ENCODE results near the gene MAP1LC3B2.

The MAP1LC3B2 gene

DNA sequence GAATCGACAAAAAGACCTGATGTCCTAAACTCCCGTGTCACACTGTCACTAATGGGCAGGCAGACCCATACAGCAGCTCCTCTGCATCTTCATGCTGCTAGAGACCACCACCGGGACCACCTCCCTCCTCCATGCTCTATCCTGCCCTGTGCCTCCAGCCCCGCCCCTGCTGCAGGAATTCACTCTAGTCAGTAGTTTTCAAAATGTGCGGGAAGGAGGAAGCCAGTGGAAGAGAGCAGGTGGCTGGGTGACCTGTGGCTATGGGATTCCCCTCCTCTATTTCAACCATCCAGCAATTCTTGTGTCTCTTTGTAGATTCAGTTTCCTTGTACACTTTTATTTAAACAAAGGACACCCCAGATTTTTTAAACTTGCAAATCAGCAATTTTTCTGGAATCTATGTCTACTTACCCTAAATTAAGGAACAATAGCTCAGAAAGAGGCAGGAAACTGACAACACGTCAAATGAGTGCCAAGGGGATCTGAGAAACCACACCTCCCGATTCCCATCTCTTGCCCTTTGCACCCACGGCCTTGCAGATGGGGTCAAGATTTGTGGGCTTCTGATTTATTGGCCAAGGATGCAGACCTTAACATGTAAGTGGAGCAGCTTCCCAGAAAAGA is 20.4 kb upstream of the MAP1LC3B2 start:
- TF ChIP-seq EZH2phosphoT487 (IDR thresholded peaks at IDR 0.05; ENCODE audit: borderline replicate concordance), result no peak
- TF ChIP-seq, protein P1, sequence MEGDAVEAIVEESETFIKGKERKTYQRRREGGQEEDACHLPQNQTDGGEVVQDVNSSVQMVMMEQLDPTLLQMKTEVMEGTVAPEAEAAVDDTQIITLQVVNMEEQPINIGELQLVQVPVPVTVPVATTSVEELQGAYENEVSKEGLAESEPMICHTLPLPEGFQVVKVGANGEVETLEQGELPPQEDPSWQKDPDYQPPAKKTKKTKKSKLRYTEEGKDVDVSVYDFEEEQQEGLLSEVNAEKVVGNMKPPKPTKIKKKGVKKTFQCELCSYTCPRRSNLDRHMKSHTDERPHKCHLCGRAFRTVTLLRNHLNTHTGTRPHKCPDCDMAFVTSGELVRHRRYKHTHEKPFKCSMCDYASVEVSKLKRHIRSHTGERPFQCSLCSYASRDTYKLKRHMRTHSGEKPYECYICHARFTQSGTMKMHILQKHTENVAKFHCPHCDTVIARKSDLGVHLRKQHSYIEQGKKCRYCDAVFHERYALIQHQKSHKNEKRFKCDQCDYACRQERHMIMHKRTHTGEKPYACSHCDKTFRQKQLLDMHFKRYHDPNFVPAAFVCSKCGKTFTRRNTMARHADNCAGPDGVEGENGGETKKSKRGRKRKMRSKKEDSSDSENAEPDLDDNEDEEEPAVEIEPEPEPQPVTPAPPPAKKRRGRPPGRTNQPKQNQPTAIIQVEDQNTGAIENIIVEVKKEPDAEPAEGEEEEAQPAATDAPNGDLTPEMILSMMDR (conservative IDR thresholded peaks at IDR 0.05; ENCODE audit: low read length), result no peak
- Histone ChIP-seq H4K20me1 (ENCODE audit: insufficient read depth, low read length, poor library complexity, severe bottlenecking) (no peaks in the 10 kb centered on the region), H3F3A (ENCODE audit: low read depth) (no peaks in the 10 kb centered on the region), H3K27me3 (ENCODE audit: insufficient read depth, low read length, poor library complexity, severe bottlenecking) (no peaks in the 10 kb centered on the region), H3K9me2 (replicated peaks; ENCODE audit: low read depth, low read length) (no peaks in the 10 kb centered on the region), H3K4me1 (ENCODE audit: insufficient read depth, low read length, poor library complexity, severe bottlenecking) (peaks cover 4% of the 10 kb centered on the region), H3K9ac (ENCODE audit: low read depth, low read length, poor library complexity, severe bottlenecking) (no peak overlapping the region), H3K79me2 (ENCODE audit: insufficient read depth, low read length) (no peaks in the 10 kb centered on the region), H3K9me3 (ENCODE audit: insufficient read depth, low read depth, low read length) (no peaks in the 10 kb centered on the region), H2AFZ (ENCODE audit: low read length) (no peak overlapping the region), H3K36me3 (ENCODE audit: insufficient read depth, low read length) (no peaks in the 10 kb centered on the region), H3K4me3 (ENCODE audit: low read length, poor library complexity, severe bottlenecking) (no peak overlapping the region), H3K4me2 (ENCODE audit: low read depth, low read length, poor library complexity, severe bottlenecking) (no peak overlapping the region)

DNA sequence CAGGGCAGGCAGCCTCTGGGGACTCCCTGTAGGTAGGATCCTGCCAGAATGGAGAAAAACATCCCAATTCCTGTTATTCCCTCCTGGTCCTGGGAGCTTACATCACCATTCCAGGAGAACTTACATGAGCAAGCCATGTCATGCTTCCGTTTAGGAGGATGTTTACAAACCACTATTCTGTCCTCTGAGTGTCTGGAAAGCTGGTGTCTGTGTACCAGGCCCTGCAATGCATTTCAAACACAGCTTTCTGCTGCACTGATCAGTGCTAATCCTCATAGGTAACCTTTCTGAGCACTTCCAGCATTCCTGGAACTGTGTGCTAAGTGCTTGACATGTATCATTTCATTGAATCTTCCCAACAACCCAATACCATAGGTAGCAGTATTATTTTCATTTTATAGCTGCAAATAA is 19.8 kb upstream of the MAP1LC3B2 start:
- no peaks in the 10 kb centered on the region for H4K20me1 ChIP-seq (ENCODE audit: insufficient read depth, low read length, poor library complexity, severe bottlenecking)
- no peaks in the 10 kb centered on the region for H3K9me3 ChIP-seq (ENCODE audit: insufficient read depth, low read depth, low read length)
- no peak overlapping the region for H3K4me3 ChIP-seq (ENCODE audit: low read length, poor library complexity, severe bottlenecking)
- no peak overlapping the region for H2AFZ ChIP-seq (ENCODE audit: low read length)
- H3K9ac ChIP-seq (ENCODE audit: low read depth, low read length, poor library complexity, severe bottlenecking), result no peak overlapping the region
- H3K9me2 ChIP-seq (replicated peaks; ENCODE audit: low read depth, low read length), result no peaks in the 10 kb centered on the region
- no peaks in the 10 kb centered on the region for H3K36me3 ChIP-seq (ENCODE audit: insufficient read depth, low read length)
- no peaks in the 10 kb centered on the region for H3K79me2 ChIP-seq (ENCODE audit: insufficient read depth, low read length)
- no peaks in the 10 kb centered on the region for H3K27me3 ChIP-seq (ENCODE audit: insufficient read depth, low read length, poor library complexity, severe bottlenecking)
- no peak overlapping the region for H3K4me2 ChIP-seq (ENCODE audit: low read depth, low read length, poor library complexity, severe bottlenecking)
- H3K4me1 ChIP-seq (ENCODE audit: insufficient read depth, low read length, poor library complexity, severe bottlenecking), result peaks cover 2% of the 10 kb centered on the region
- TF ChIP-seq, protein P1 (conservative IDR thresholded peaks at IDR 0.05; ENCODE audit: low read length), result no peak
- H3F3A ChIP-seq (ENCODE audit: low read depth), result no peaks in the 10 kb centered on the region

DNA sequence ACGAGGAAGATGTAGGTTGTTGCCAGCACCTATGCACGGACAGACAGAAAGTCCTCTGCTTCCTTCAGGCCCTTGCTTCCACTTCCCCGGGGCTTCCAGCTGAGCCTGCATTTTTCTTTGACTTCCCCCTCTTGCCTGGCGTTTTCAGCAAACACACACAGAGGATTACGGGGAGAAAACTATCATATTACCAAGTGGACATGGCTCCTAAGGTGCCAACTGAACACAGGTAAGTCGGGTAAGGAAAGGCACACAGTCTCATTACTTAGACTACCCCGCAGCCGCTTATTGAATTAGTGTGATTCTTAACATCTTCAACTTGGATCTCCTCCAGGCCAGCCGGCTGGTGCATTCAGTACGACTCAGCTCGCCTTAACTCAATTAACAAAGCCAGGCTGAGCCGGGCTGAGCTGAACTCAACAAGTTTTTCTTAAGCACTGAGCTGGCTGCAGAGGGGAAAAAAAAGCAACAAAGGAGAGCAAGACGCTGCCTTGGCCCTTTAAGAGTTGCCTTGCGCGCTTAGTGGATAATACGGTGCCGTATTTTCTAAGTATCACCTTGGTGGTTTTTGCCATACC is 19.2 kb upstream of the MAP1LC3B2 start:
- Histone ChIP-seq H4K20me1 (ENCODE audit: insufficient read depth, low read length, poor library complexity, severe bottlenecking) (no peaks in the 10 kb centered on the region), H2AFZ (ENCODE audit: low read length) (no peak overlapping the region), H3K9ac (ENCODE audit: low read depth, low read length, poor library complexity, severe bottlenecking) (no peak overlapping the region), H3K9me2 (replicated peaks; ENCODE audit: low read depth, low read length) (no peaks in the 10 kb centered on the region), H3F3A (ENCODE audit: low read depth) (no peaks in the 10 kb centered on the region), H3K4me2 (ENCODE audit: low read depth, low read length, poor library complexity, severe bottlenecking) (no peak overlapping the region), H3K27me3 (ENCODE audit: insufficient read depth, low read length, poor library complexity, severe bottlenecking) (no peaks in the 10 kb centered on the region), H3K4me3 (ENCODE audit: low read length, poor library complexity, severe bottlenecking) (no peak overlapping the region), H3K9me3 (ENCODE audit: insufficient read depth, low read depth, low read length) (no peaks in the 10 kb centered on the region), H3K36me3 (ENCODE audit: insufficient read depth, low read length) (no peaks in the 10 kb centered on the region), H3K79me2 (ENCODE audit: insufficient read depth, low read length) (no peaks in the 10 kb centered on the region), H3K4me1 (ENCODE audit: insufficient read depth, low read length, poor library complexity, severe bottlenecking) (no peaks in the 10 kb centered on the region)
- no peak for TF ChIP-seq EZH2phosphoT487 (IDR thresholded peaks at IDR 0.05; ENCODE audit: borderline replicate concordance)
- TF ChIP-seq, protein P1 (conservative IDR thresholded peaks at IDR 0.05; ENCODE audit: low read length), result no peak

All from Loucy (cell line).